H9 (cell line): ENCODE measurements around the gene HES4. TPM values are rescaled to one million over a fixed set of nuclear protein-coding genes. Genes with fewer than 3 reads are reported as not detected.

Experiments used
- DNase-seq: peaks from one replicate; pipeline ENCODE4 v3.0.0-alpha.2; 2017
- H2AFZ ChIP-seq: one replicate; pipeline ENCODE4 v1.6.1; 2013; ENCODE audit warnings: mild to moderate bottlenecking, low read length, control low read depth, moderate library complexity
- H2AK5ac ChIP-seq: 2 replicates; pipeline ENCODE4 v1.6.1; 2013; ENCODE audit warnings: low read length, control low read depth, mixed read lengths; ENCODE audit not compliant: insufficient read length
- H2BK120ac ChIP-seq: one replicate; pipeline ENCODE4 v1.6.1; 2013; ENCODE audit warnings: low read depth, mild to moderate bottlenecking, low read length, control low read depth, inconsistent platforms; ENCODE audit not compliant: poor library complexity, severe bottlenecking
- H2BK12ac ChIP-seq: 2 replicates; pipeline ENCODE4 v1.6.1; 2013; ENCODE audit warnings: low read length, control low read depth, mixed read lengths, low read depth; ENCODE audit not compliant: insufficient read length
- H2BK15ac ChIP-seq: 2 replicates; pipeline ENCODE4 v1.6.1; 2013; ENCODE audit warnings: low read depth, low read length, control low read depth
- H2BK20ac ChIP-seq: one replicate; pipeline ENCODE4 v1.6.1; 2013; ENCODE audit warnings: low read depth, mild to moderate bottlenecking, low read length, control low read depth, inconsistent platforms; ENCODE audit not compliant: poor library complexity, severe bottlenecking
- H2BK5ac ChIP-seq: 2 replicates; pipeline ENCODE4 v1.6.1; 2013; ENCODE audit warnings: low read length, control low read depth, mixed read lengths; ENCODE audit not compliant: insufficient read length
- H3K14ac ChIP-seq: 2 replicates; pipeline ENCODE4 v1.6.1; 2013; ENCODE audit warnings: low read length, control low read depth; ENCODE audit not compliant: insufficient read depth
- H3K18ac ChIP-seq: 2 replicates; pipeline ENCODE4 v1.6.1; 2013; ENCODE audit warnings: low read depth, mild to moderate bottlenecking, mixed read lengths, low read length, control low read depth; ENCODE audit not compliant: insufficient read length
- H3K23ac ChIP-seq: 2 replicates; pipeline ENCODE4 v1.6.1; 2013; ENCODE audit warnings: low read length, control low read depth, mixed read lengths, low read depth; ENCODE audit not compliant: insufficient read length
- H3K23me2 ChIP-seq: 2 replicates; pipeline ENCODE4 v1.6.1; 2013; ENCODE audit warnings: low read depth, mild to moderate bottlenecking, mixed read lengths, low read length, control low read depth; ENCODE audit not compliant: insufficient read length, poor library complexity, severe bottlenecking
- H3K27ac ChIP-seq: 2 replicates; pipeline ENCODE4 v1.5.1; 2013; ENCODE audit warnings: low read length, control low read depth, mixed read lengths, low read depth; ENCODE audit not compliant: insufficient read length
- H3K27me3 ChIP-seq: 2 replicates; pipeline ENCODE4 v1.6.1; 2013; ENCODE audit warnings: low read length, control low read depth, inconsistent platforms; ENCODE audit not compliant: insufficient read depth
- H3K4ac ChIP-seq: 2 replicates; pipeline ENCODE4 v1.6.1; 2013; ENCODE audit warnings: low read depth, mild to moderate bottlenecking, control low read depth, inconsistent platforms, low read length, moderate library complexity
- H3K4me1 ChIP-seq: 2 replicates; pipeline ENCODE4 v1.6.1; 2013; ENCODE audit warnings: low read length, control low read depth, inconsistent platforms; ENCODE audit not compliant: insufficient read depth
- H3K4me2 ChIP-seq: 2 replicates; pipeline ENCODE4 v1.6.1; 2013; ENCODE audit warnings: low read length, control low read depth, mixed read lengths; ENCODE audit not compliant: insufficient read length, insufficient read depth
- H3K56ac ChIP-seq: 2 replicates; pipeline ENCODE4 v1.6.1; 2013; ENCODE audit warnings: low read depth, mild to moderate bottlenecking, mixed read lengths, low read length, control low read depth; ENCODE audit not compliant: insufficient read length
- H3K79me1 ChIP-seq: 2 replicates; pipeline ENCODE4 v1.6.1; 2013; ENCODE audit warnings: low read depth, mild to moderate bottlenecking, moderate library complexity, low read length, control low read depth, inconsistent platforms; ENCODE audit not compliant: insufficient read depth, poor library complexity, severe bottlenecking
- H3K79me2 ChIP-seq: 2 replicates; pipeline ENCODE4 v1.6.1; 2013; ENCODE audit warnings: low read length, control low read depth, inconsistent platforms; ENCODE audit not compliant: insufficient read depth
- H3K9ac ChIP-seq: 2 replicates; pipeline ENCODE4 v1.6.1; 2013; ENCODE audit warnings: low read length, control low read depth, mixed read lengths; ENCODE audit not compliant: insufficient read length; ENCODE audit errors: extremely low read depth
- H3K9me3 ChIP-seq: one replicate; pipeline ENCODE4 v1.6.1; 2013; ENCODE audit warnings: low read depth, low read length, inconsistent platforms; ENCODE audit not compliant: control insufficient read depth
- H3T11ph ChIP-seq: one replicate; pipeline ENCODE4 v1.6.1; 2013; ENCODE audit warnings: mild to moderate bottlenecking, low read length, control low read depth, inconsistent platforms
- H4K20me1 ChIP-seq: one replicate; pipeline ENCODE4 v1.6.1; 2013; ENCODE audit not compliant: control insufficient read depth, insufficient read length, insufficient read depth
- H4K5ac ChIP-seq: 2 replicates; pipeline ENCODE4 v1.6.1; 2013; ENCODE audit warnings: low read depth, mild to moderate bottlenecking, mixed read lengths, low read length, control low read depth; ENCODE audit not compliant: insufficient read length
- H4K8ac ChIP-seq: replicated peaks from 2 replicates; pipeline ENCODE4 v1.6.1; 2013; ENCODE audit warnings: low read length, control low read depth, mixed read lengths, low read depth; ENCODE audit not compliant: insufficient read length
- H4K91ac ChIP-seq: 2 replicates; pipeline ENCODE4 v1.6.1; 2013; ENCODE audit warnings: low read depth, mild to moderate bottlenecking, moderate library complexity, mixed read lengths, low read length, control low read depth; ENCODE audit not compliant: insufficient read length
- H3K27ac Mint-ChIP-seq, 3 experiments: 2 replicates in 2 of 3; 3 replicates in 1 of 3; pipeline ENCODE4 v1.8.0; 2020 to 2021; ENCODE audit warnings: mixed read lengths in 3 of 3, mild to moderate bottlenecking in 1 of 3, moderate library complexity in 1 of 3
- H3K27me3 Mint-ChIP-seq: 2 replicates; pipeline ENCODE4 v1.8.0; 2021; ENCODE audit warnings: low read depth, mild to moderate bottlenecking, moderate library complexity, mixed read lengths
- H3K36me3 Mint-ChIP-seq, 3 experiments: 2 replicates in 2 of 3; 3 replicates in 1 of 3; pipeline ENCODE4 v1.8.0; 2020 to 2021; ENCODE audit warnings: low read depth in 3 of 3, mixed read lengths in 3 of 3; ENCODE audit not compliant: insufficient read depth in 1 of 3
- H3K4me1 Mint-ChIP-seq, 2 experiments: 2 replicates each; pipeline ENCODE4 v1.8.0; 2020; ENCODE audit warnings: mixed read lengths in 2 of 2
- H3K4me3 Mint-ChIP-seq, 2 experiments: 2 replicates in 1 of 2; 3 replicates in 1 of 2; pipeline ENCODE4 v1.8.0; 2020 to 2021; ENCODE audit warnings: mild to moderate bottlenecking in 2 of 2, mixed read lengths in 2 of 2, moderate library complexity in 1 of 2
- H3K9me3 Mint-ChIP-seq, 2 experiments: 2 replicates in 1 of 2; 3 replicates in 1 of 2; pipeline ENCODE4 v1.8.0; 2020; ENCODE audit warnings: mild to moderate bottlenecking in 2 of 2, mixed read lengths in 2 of 2, moderate library complexity in 1 of 2
- WGBS: extraction: QIAGEN DNeasy Blood & Tissue Kit; methylation state at CpG from one replicate; pipeline ENCODE4 v1.1.7; 2013; ENCODE audit warnings: missing lambda C conversion rate, low lambda C conversion rate, mixed read lengths; ENCODE audit not compliant: insufficient read length; ENCODE audit errors: extremely low coverage; 5-methylcytosine and 5-hydroxymethylcytosine counted together
- total RNA-seq: library from RNA; stranded (reverse); gene quantifications from 2 replicates; pipeline ENCODE4 v1.2.1, GENCODE V29; 2021
- TF ChIP-seq, protein P1 (sequence below): fragments of 200-600 bp; sonication (generic); conservative IDR thresholded peaks from 3 replicates; pipeline ENCODE4 v1.8.0; 2021; ENCODE audit warnings: antibody characterized with exemption, mild to moderate bottlenecking

The HES4 gene
- total RNA-seq, 1 experiment from 2014 or later: 4.0 TPM

DNA sequence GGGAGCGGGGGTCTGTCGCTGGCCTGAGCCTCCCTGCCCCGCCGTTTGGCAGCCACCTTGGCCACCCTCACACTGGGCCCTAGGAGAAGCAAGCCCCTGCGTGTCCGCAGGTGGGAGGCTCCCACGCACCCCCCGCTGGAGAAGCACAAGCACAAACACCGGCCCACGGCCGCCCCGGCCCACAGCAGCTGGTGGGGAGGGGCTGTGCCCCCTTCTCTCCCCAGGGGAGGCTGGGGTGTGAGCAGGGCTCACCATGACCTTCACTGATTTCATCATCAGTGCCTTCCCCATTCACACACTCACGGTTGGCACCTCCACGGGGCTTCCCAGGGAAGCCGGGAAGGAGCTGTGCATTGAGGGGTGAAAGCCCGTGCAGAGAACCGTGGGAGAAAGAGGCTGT is 27.9 kb upstream of the HES4 start:
- Histone ChIP-seq H2BK15ac (no peak overlapping the region), H3K27ac (no peak overlapping the region), H2BK12ac (no peak overlapping the region), H4K91ac (no peak overlapping the region), H3K27me3 (no peaks in the 10 kb centered on the region), H2AFZ (no peak overlapping the region), H2BK20ac (no peak overlapping the region), H3K14ac (no peak overlapping the region), H3K79me2 (no peaks in the 10 kb centered on the region), H3K9me3 (no peaks in the 10 kb centered on the region), H3K23me2 (peaks cover 3% of the 10 kb centered on the region), H2BK5ac (no peak overlapping the region), H3K9ac (no peak overlapping the region), H3K4me1 (peaks cover 9% of the 10 kb centered on the region; the same call in 1 of the 2 replicates), H3K4me2 (no peak overlapping the region), H4K5ac (no peak overlapping the region), H2BK120ac (no peak overlapping the region), H4K8ac (no peak overlapping the region), H4K20me1 (no peaks in the 10 kb centered on the region), H3K4ac (no peak overlapping the region), H3T11ph (no peak overlapping the region), H3K18ac (no peak overlapping the region), H3K23ac (no peak overlapping the region), H2AK5ac (no peak overlapping the region), H3K79me1 (no peaks in the 10 kb centered on the region), H3K56ac (no peak overlapping the region)
- Mint-ChIP-seq H3K4me3 (no peak overlapping the region), H3K9me3 (no peaks in the 10 kb centered on the region; a peak in 1 of 5 replicates), H3K27ac (no peak overlapping the region), H3K27me3 (peaks cover 9% of the 10 kb centered on the region), H3K36me3 (peaks cover 0 to 14% (median 13%) of the 10 kb centered on the region in 3 experiments; a peak in 6 of 7 replicates), H3K4me1 (peaks cover 28 to 35% of the 10 kb centered on the region in 2 experiments)
- TF ChIP-seq, protein P1, sequence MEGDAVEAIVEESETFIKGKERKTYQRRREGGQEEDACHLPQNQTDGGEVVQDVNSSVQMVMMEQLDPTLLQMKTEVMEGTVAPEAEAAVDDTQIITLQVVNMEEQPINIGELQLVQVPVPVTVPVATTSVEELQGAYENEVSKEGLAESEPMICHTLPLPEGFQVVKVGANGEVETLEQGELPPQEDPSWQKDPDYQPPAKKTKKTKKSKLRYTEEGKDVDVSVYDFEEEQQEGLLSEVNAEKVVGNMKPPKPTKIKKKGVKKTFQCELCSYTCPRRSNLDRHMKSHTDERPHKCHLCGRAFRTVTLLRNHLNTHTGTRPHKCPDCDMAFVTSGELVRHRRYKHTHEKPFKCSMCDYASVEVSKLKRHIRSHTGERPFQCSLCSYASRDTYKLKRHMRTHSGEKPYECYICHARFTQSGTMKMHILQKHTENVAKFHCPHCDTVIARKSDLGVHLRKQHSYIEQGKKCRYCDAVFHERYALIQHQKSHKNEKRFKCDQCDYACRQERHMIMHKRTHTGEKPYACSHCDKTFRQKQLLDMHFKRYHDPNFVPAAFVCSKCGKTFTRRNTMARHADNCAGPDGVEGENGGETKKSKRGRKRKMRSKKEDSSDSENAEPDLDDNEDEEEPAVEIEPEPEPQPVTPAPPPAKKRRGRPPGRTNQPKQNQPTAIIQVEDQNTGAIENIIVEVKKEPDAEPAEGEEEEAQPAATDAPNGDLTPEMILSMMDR: no peak
- no peak for DNase-seq
- no CpG with 5 or more reads among the region's 17 CpGs for whole genome bisulfite sequencing
